ENCODE results near the gene RYR2.
"Not testable (repeated sequence)": the region's sequence is repeated elsewhere in the genome, so short reads cannot be mapped to it uniquely, and the experiment has no call there.

Gene RYR2

GRCh38 chr1:237211031-237211430 is 169.0 kb downstream of the RYR2 start:
- no peak for DNase-seq

GRCh38 chr1:237211540-237211939 is 169.6 kb downstream of the RYR2 start:
- no peak for DNase-seq

- no peak for DNase-seq
Measured at GRCh38 chr1:237219751-237220642, 178.0 kb downstream of the RYR2 start.

GRCh38 chr1:237223419-237223818 is 181.4 kb downstream of the RYR2 start:
- DNase-seq: no peak

GRCh38 chr1:237226177-237226944 is 184.4 kb downstream of the RYR2 start:
- no peak for DNase-seq

- DNase-seq: no peak
Measured at GRCh38 chr1:237227476-237227875, 185.5 kb downstream of the RYR2 start.

- DNase-seq: no peak
Measured at GRCh38 chr1:237228421-237228820, 186.4 kb downstream of the RYR2 start.

GRCh38 chr1:237229333-237229732 is 187.3 kb downstream of the RYR2 start:
- DNase-seq: no peak

GRCh38 chr1:237232501-237232900 is 190.5 kb downstream of the RYR2 start:
- no peak for DNase-seq

GRCh38 chr1:237235091-237235490 is 193.1 kb downstream of the RYR2 start:
- DNase-seq: no peak

GRCh38 chr1:237237721-237238120 is 195.7 kb downstream of the RYR2 start:
- no peak for DNase-seq

GRCh38 chr1:237239248-237239647 is 197.3 kb downstream of the RYR2 start:
- no peak for DNase-seq

- DNase-seq: no peak
Measured at GRCh38 chr1:237241038-237241437, 199.1 kb downstream of the RYR2 start.

- no peak for DNase-seq
Measured at GRCh38 chr1:237244778-237245177, 202.8 kb downstream of the RYR2 start.

- DNase-seq: no peak
Measured at GRCh38 chr1:237247442-237247841, 205.5 kb downstream of the RYR2 start.

- no peak for DNase-seq
Measured at GRCh38 chr1:237249120-237249519, 207.1 kb downstream of the RYR2 start.

- no peak for DNase-seq
Measured at GRCh38 chr1:237250055-237250454, 208.1 kb downstream of the RYR2 start.

GRCh38 chr1:237255071-237255470 is 213.1 kb downstream of the RYR2 start:
- DNase-seq: no peak

GRCh38 chr1:237258871-237259270 is 216.9 kb downstream of the RYR2 start:
- DNase-seq: no peak

GRCh38 chr1:237261198-237261597 is 219.2 kb downstream of the RYR2 start:
- DNase-seq: no peak

- no peak for DNase-seq
Measured at GRCh38 chr1:237267743-237268142, 225.8 kb downstream of the RYR2 start.

- DNase-seq: no peak
Measured at GRCh38 chr1:237269938-237270337, 228.0 kb downstream of the RYR2 start.

GRCh38 chr1:237270353-237270752 is 228.4 kb downstream of the RYR2 start:
- no peak for DNase-seq

- DNase-seq: not testable (repeated sequence)
Measured at GRCh38 chr1:237277994-237278393, 236.0 kb downstream of the RYR2 start.

Data from activated CD4-positive, alpha-beta T cell treated with anti-CD3 and anti-CD28 coated beads for 4 hours (primary cell).